ENCODE results near the gene IQSEC1. TPM values are rescaled to one million over a fixed set of nuclear protein-coding genes. Genes with fewer than 3 reads are reported as not detected.

The IQSEC1 gene
- total and polyA plus RNA-seq, 7 experiments from 2014 or later = 21.1 to 163 (median 70.2) TPM

DNA sequence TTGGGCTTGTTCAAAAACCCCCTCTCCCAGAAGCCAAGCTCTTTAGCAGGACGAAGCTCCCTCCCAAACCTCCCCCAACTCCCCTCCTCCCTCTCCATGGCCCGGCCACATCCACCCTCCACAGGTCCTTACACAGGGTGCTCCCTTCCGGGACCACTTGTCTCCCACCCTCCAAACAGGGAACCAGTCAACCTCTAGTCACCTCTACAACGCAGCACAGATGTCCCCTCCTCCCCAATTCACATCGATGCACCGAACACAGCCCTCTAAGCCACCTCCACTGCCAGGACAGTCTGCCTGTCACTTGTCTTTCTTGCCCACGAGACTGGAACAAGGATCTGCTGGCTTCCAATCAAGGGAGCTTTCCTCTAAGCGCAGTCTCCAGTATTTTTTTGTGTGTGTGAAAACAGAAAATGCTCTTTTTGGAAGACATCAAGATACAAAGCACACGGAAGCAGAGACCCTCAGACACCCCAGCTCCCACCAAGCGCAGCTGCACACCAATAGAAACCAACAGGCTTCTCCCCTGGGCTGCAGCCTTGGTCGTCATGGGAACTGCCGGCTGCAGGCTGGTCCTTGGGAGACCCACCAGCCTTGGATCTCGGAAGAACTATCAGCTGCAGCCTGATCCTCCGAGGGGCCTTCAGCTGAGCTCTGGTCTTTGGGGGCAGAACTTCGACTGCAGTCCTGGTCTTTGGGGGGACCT, 26.5 kb downstream of the IQSEC1 start:
- Mint-ChIP-seq H3K9me3 (no peaks in the 10 kb centered on the region), H3K4me3 (peak overlapping the region in 2 of 10 donors; percentile 32 to 41), H3K27me3 (no peaks in the 10 kb centered on the region), H3K27ac (peak overlapping the region in 7 of 9 donors; percentile 2 to 76 (median 51)), H3K4me1 (peaks cover 11 to 22% (median 13%) of the 10 kb centered on the region in 7 donors), H3K36me3 (no peaks in the 10 kb centered on the region)
- no peak overlapping the region for H3K4me3 ChIP-seq (ENCODE audit: low read length)
- H3K9me3 ChIP-seq (ENCODE audit: control insufficient read depth in 2 of 3, low read length in 3 of 3) = no peaks in the 10 kb centered on the region
- no peaks in the 10 kb centered on the region for H3K36me3 ChIP-seq (ENCODE audit: control insufficient read depth in 2 of 3, insufficient read depth in 3 of 3, low read length in 3 of 3)
- POLR2A ChIA-PET = no interaction called here
- no peak for DNase-seq
- CTCF ChIA-PET = interaction anchor here (1.3 to 1.4 kb wide), 2 partner anchors 42 to 45 kb away, joined by 3 read pairs; no protein-coding TSS in a partner anchor
- no peak overlapping the region for H3K27ac ChIP-seq (ENCODE audit: low read depth, low read length)
- peaks cover 0 to 8% of the 10 kb centered on the region in 2 donors for H3K4me1 ChIP-seq (ENCODE audit: control insufficient read depth in 2 of 2, insufficient read depth in 2 of 2, low read length in 2 of 2)
- H3K27me3 ChIP-seq (ENCODE audit: control insufficient read depth in 2 of 2, insufficient read depth in 2 of 2, low read length in 2 of 2) = no peaks in the 10 kb centered on the region
- intact Hi-C loops (cut with micrococcal nuclease) = loop anchor here in 1 of 2 donors (1.0 kb wide), 2 partner anchors 35 to 178 kb away; no protein-coding TSS in a partner anchor
- peak; percentile 16 for ATAC-seq

DNA sequence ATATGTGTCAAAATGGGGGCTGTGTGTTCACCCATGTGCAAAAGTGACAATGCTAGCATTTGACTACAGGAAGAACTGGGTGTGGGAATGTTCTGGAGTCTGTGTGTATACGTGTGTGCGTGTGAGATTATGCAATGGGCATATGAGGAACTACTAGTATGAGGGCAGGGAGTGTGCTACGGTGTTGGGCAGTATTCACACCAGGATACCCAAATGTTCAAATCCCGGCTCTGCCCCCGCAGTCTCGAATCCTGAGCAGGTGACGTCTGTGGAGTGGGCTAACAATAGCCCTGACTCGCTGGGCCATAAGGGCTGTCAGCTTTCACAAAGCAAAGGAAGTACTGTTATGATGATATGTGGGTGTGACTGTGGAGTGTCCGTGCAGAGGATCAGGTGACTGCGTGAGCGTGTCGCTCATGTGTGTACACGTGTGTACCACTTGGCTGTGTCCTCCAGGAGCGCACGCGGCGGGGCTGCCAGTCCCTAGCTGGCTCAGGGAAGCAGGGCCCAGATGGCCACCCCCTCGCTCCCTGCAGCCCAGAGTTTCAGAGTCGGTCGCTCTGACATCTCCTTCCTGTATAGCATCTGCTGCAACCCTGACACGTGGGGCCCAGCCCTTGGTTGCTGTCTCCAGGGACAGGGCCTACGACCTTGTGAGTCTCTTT, 27.2 kb downstream of the IQSEC1 start:
- H3K27me3 ChIP-seq (ENCODE audit: control insufficient read depth in 2 of 2, insufficient read depth in 2 of 2, low read length in 2 of 2) = no peaks in the 10 kb centered on the region
- ChIA-PET CTCF (interaction anchor here (1.3 to 1.4 kb wide), 2 partner anchors 41 to 46 kb away, joined by 3 read pairs; no protein-coding TSS in a partner anchor), POLR2A (no interaction called here)
- no peaks in the 10 kb centered on the region for H3K36me3 ChIP-seq (ENCODE audit: control insufficient read depth in 2 of 3, insufficient read depth in 3 of 3, low read length in 3 of 3)
- Mint-ChIP-seq H3K4me3 (peak overlapping the region in 5 of 10 donors; percentile 16 to 47 (median 41)), H3K36me3 (no peaks in the 10 kb centered on the region), H3K27ac (peak overlapping the region in 6 of 9 donors; percentile 7 to 76 (median 60)), H3K9me3 (no peaks in the 10 kb centered on the region), H3K27me3 (no peaks in the 10 kb centered on the region), H3K4me1 (peaks cover 11 to 27% (median 13%) of the 10 kb centered on the region in 7 donors)
- peak in 2 of 9 donors; percentile 7 to 19 for DNase-seq
- intact Hi-C loops (cut with micrococcal nuclease) = no loop called here
- H3K9me3 ChIP-seq (ENCODE audit: control insufficient read depth in 2 of 3, low read length in 3 of 3) = no peaks in the 10 kb centered on the region
- no peak overlapping the region for H3K4me3 ChIP-seq (ENCODE audit: low read length)
- H3K4me1 ChIP-seq (ENCODE audit: control insufficient read depth in 2 of 2, insufficient read depth in 2 of 2, low read length in 2 of 2) = peaks cover 0 to 8% of the 10 kb centered on the region in 2 donors
- peak; percentile 78 for ATAC-seq
- H3K27ac ChIP-seq (ENCODE audit: low read depth, low read length) = no peak overlapping the region

DNA sequence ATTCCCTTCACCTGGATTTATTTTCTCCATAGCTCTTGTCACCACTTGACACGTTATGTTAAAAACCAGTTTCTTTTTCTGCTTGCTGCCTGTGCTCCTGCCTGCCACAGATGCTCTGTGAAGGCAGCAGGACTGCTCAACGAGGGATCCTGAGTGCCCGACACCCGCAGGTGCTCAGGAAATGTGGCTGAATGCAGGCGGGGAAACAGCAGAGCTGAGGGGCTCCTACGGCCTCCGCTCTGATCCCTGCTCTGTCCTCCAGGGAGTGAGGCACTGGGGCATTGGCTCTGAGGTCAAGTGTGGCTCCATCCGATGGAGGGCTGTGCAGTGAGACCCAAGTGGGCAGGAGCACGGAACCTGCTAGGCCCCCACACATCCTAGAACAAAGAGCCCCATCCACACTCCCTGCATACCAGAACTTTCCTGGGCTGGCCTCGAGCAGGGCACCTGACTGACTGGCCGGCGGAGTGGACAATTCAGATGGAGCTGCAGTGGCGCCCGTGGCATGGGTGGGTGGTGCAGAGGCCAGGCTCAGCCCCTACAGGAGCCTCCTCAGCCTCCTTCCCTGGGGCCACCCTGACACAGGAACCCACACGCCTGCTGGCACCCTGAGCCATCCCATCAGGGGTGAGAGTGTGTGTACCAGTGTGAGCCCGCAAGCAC, 27.9 kb downstream of the IQSEC1 start:
- Histone ChIP-seq H3K9me3 (ENCODE audit: control insufficient read depth in 2 of 3, low read length in 3 of 3) (no peaks in the 10 kb centered on the region), H3K4me3 (ENCODE audit: low read length) (no peak overlapping the region), H3K27ac (ENCODE audit: low read depth, low read length) (no peak overlapping the region), H3K27me3 (ENCODE audit: control insufficient read depth in 2 of 2, insufficient read depth in 2 of 2, low read length in 2 of 2) (no peaks in the 10 kb centered on the region), H3K4me1 (ENCODE audit: control insufficient read depth in 2 of 2, insufficient read depth in 2 of 2, low read length in 2 of 2) (peaks cover 6 to 8% of the 10 kb centered on the region in 2 donors), H3K36me3 (ENCODE audit: control insufficient read depth in 2 of 3, insufficient read depth in 3 of 3, low read length in 3 of 3) (no peaks in the 10 kb centered on the region)
- intact Hi-C loops (cut with micrococcal nuclease) = no loop called here
- H3K36me3 Mint-ChIP-seq = no peaks in the 10 kb centered on the region
- ATAC-seq (no peak), DNase-seq (no peak)
- H3K9me3 Mint-ChIP-seq = no peaks in the 10 kb centered on the region
- no peaks in the 10 kb centered on the region for H3K27me3 Mint-ChIP-seq
- CTCF ChIA-PET = interaction anchor here (1.4 kb wide), 1 partner anchor 47 kb away, joined by 3 read pairs; no protein-coding TSS in a partner anchor
- POLR2A ChIA-PET = no interaction called here
- H3K27ac Mint-ChIP-seq = peak overlapping the region in 2 of 9 donors; percentile 56 to 76
- peaks cover 11 to 32% (median 17%) of the 10 kb centered on the region in 7 donors for H3K4me1 Mint-ChIP-seq
- H3K4me3 Mint-ChIP-seq = no peak overlapping the region

DNA sequence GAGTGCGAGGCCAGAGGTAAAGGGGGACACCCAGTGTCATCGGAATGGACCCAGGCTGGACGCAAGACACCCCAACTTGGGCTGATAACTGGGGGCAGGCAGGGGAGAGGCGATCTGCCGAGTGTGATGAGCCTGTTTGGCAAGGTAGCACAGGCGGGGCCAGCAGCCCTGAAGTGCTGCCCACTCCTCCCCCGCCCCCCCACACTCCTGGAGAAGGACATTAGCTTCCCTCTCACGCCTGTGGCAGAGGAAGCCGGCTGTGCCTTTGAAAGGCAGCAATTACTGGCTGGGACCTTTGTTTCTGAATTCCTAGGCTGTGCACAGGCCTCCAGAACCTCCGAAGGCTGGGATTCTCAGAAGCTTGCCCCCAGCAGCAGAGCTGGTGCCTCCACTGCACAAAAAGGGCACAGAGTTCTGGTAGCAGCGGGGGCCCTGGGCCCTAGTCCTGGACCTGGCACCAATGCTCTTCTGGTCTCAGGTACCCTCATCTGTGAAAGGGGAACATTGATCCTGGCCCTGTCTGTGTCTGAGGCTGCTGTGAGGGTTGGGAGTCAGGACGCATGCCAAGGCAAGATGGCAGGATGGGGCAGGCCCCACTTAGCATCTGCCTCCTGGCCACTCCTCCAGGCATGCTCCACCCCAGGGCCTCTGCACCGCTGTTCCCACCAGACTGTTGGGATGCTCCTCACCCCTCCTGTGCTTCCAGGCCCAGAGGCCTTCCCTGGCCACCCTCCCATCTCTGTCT, 28.6 kb downstream of the IQSEC1 start:
- no peaks in the 10 kb centered on the region for H3K36me3 Mint-ChIP-seq
- H3K27ac ChIP-seq (ENCODE audit: low read depth, low read length) = no peak overlapping the region
- H3K9me3 ChIP-seq (ENCODE audit: control insufficient read depth in 2 of 3, low read length in 3 of 3) = no peaks in the 10 kb centered on the region
- intact Hi-C loops (cut with micrococcal nuclease) = no loop called here
- no peak overlapping the region for H3K4me3 Mint-ChIP-seq
- no peak for DNase-seq
- no peaks in the 10 kb centered on the region for H3K27me3 Mint-ChIP-seq
- no peak overlapping the region for H3K4me3 ChIP-seq (ENCODE audit: low read length)
- no peak for ATAC-seq
- POLR2A ChIA-PET = interaction anchor here (0.7 kb wide), 1 partner anchor 45 kb away, joined by 3 read pairs; no protein-coding TSS in a partner anchor
- peaks cover 8 to 12% of the 10 kb centered on the region in 2 donors for H3K4me1 ChIP-seq (ENCODE audit: control insufficient read depth in 2 of 2, insufficient read depth in 2 of 2, low read length in 2 of 2)
- peaks cover 11 to 38% (median 20%) of the 10 kb centered on the region in 7 donors for H3K4me1 Mint-ChIP-seq
- CTCF ChIA-PET = no interaction called here
- H3K36me3 ChIP-seq (ENCODE audit: control insufficient read depth in 2 of 3, insufficient read depth in 3 of 3, low read length in 3 of 3) = no peaks in the 10 kb centered on the region
- no peaks in the 10 kb centered on the region for H3K27me3 ChIP-seq (ENCODE audit: control insufficient read depth in 2 of 2, insufficient read depth in 2 of 2, low read length in 2 of 2)
- no peak overlapping the region for H3K27ac Mint-ChIP-seq
- no peaks in the 10 kb centered on the region for H3K9me3 Mint-ChIP-seq

DNA sequence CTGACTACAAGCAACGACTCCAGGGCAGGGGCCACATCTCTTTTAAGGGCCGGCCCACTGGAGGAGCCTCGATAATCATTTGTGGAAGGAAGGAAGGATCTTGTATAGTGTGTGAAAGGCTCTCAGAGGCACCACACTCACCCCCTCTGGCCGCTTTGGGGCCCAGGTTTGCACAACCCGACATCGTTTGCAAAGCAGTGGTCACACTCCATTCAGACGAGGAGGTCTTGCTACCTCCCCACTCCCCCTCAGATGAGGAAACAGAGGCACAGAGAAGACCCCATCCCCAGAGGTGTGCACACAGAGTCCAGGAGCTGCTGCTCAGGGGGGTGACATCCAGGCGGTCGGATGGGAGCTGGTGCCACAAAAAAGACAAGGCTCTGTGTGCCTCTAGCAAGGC, 29.6 kb downstream of the IQSEC1 start:
- H3K27ac ChIP-seq (ENCODE audit: low read depth, low read length) = no peak overlapping the region
- no peaks in the 10 kb centered on the region for H3K36me3 ChIP-seq (ENCODE audit: control insufficient read depth in 2 of 3, insufficient read depth in 3 of 3, low read length in 3 of 3)
- Mint-ChIP-seq H3K36me3 (no peaks in the 10 kb centered on the region), H3K27ac (no peak overlapping the region), H3K4me3 (no peak overlapping the region), H3K27me3 (peaks cover 0 to 3% (median 0%) of the 10 kb centered on the region in 5 donors), H3K9me3 (no peaks in the 10 kb centered on the region), H3K4me1 (peaks cover 11 to 37% (median 18%) of the 10 kb centered on the region in 7 donors)
- DNase-seq (no peak), ATAC-seq (no peak)
- H3K9me3 ChIP-seq (ENCODE audit: control insufficient read depth in 2 of 3, low read length in 3 of 3) = no peaks in the 10 kb centered on the region
- no peaks in the 10 kb centered on the region for H3K27me3 ChIP-seq (ENCODE audit: control insufficient read depth in 2 of 2, insufficient read depth in 2 of 2, low read length in 2 of 2)
- CTCF ChIA-PET = no interaction called here
- no peak overlapping the region for H3K4me3 ChIP-seq (ENCODE audit: low read length)
- peaks cover 8 to 12% of the 10 kb centered on the region in 2 donors for H3K4me1 ChIP-seq (ENCODE audit: control insufficient read depth in 2 of 2, insufficient read depth in 2 of 2, low read length in 2 of 2)
- intact Hi-C loops (cut with micrococcal nuclease) = no loop called here
- POLR2A ChIA-PET = interaction anchor here (0.7 kb wide), 1 partner anchor 44 kb away, joined by 3 read pairs; no protein-coding TSS in a partner anchor

DNA sequence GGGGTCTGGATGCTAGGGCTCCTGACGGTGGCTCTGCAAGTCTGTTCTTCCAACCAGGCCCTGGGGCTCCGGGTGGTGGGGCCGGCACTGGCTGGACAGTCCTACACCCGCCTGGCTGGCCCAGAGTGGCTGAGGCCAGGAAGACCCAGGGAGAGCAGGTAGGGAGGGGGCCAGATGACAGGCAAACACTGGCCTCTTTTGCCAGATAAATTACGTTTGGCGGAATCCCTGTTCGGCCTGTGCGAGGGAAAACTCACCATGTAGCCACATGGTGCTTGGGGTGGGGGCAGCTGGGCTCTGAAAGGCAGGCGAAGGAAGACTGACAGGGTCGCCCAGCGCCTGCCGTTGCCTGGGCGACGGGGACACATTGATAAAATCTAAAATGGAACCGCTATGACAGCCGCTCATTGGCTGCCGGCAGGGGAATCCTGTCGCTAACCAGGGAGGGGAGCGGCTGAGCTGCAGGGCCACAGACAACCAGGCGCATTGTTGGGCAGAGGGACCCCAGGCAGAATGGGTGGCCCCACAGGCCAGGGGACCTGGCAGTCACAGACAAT, 30.4 kb downstream of the IQSEC1 start:
- POLR2A ChIA-PET = no interaction called here

More for the DNA sequence above, 30.4 kb downstream of the IQSEC1 start:
- Mint-ChIP-seq H3K27ac (no peak overlapping the region), H3K27me3 (peaks cover 0 to 3% (median 0%) of the 10 kb centered on the region in 5 donors), H3K9me3 (no peaks in the 10 kb centered on the region), H3K4me1 (peaks cover 11 to 32% (median 18%) of the 10 kb centered on the region in 7 donors), H3K4me3 (no peak overlapping the region), H3K36me3 (no peaks in the 10 kb centered on the region)
- peak in 1 of 9 donors; percentile 8 for DNase-seq
- H3K36me3 ChIP-seq (ENCODE audit: control insufficient read depth in 2 of 3, insufficient read depth in 3 of 3, low read length in 3 of 3) = no peaks in the 10 kb centered on the region
- CTCF ChIA-PET = no interaction called here
- no peak for ATAC-seq
- no peak overlapping the region for H3K4me3 ChIP-seq (ENCODE audit: low read length)
- H3K4me1 ChIP-seq (ENCODE audit: control insufficient read depth in 2 of 2, insufficient read depth in 2 of 2, low read length in 2 of 2) = peaks cover 8 to 12% of the 10 kb centered on the region in 2 donors
- intact Hi-C loops (cut with micrococcal nuclease) = no loop called here
- H3K27me3 ChIP-seq (ENCODE audit: control insufficient read depth in 2 of 2, insufficient read depth in 2 of 2, low read length in 2 of 2) = no peaks in the 10 kb centered on the region
- H3K9me3 ChIP-seq (ENCODE audit: control insufficient read depth in 2 of 3, low read length in 3 of 3) = no peaks in the 10 kb centered on the region
- no peak overlapping the region for H3K27ac ChIP-seq (ENCODE audit: low read depth, low read length)

Data from naive thymus-derived CD4-positive, alpha-beta T cell (primary cell).